HK-2 (cell line): Measurements from ENCODE around the gene ZDHHC5.

Source experiments
- DNase-seq: peaks from one replicate; pipeline ENCODE4 v3.0.0-alpha.2; 2018; ENCODE audit not compliant: unreplicated experiment

ZDHHC5 gene

DNA sequence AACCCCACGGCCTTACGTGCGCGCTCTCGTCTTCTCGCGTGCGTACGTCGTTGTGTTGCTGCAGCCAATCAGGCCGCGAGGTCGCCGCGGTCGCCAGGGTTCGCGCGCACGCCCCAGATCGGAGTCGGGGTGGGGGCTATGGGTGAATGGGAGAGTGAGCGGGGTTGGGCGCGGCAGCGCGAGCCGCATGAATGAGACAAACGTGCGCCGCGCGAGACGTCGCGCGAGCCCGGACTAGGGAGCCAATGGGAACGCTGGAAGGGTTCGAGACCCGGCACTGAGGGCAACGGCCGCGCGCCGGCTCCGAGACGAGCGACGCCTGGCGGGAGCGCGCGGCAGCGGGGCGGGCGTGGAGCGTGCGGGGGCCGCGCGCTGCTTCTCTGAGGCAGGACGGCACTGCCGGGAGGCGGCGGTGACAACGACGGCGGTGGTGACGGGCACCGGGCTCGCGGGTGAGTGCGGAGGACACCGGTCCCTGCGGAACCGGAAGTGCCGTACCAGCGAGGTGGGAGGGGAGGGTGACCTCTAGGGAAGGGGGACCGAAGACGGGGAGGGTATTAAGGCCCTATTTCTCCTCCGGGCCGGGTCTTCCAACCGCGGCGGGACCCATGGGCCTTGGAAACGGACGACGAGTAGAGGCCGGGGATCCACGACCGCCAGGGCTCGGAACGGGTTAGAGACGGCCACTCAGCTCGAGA is at the start of gene ZDHHC5:
Gene ZDHHC5 (plus strand): TSS at position 379 of the 698 bp plus-strand sequence. CDS start 4,977 bp downstream, outside the sequence.
- peak; percentile 98 for DNase-seq

GRCh38 chr11:57618438-57618837 is 49.5 kb upstream of the ZDHHC5 start:
- DNase-seq: no peak

- DNase-seq: no peak
These were observed 48.6 kb upstream of the ZDHHC5 start for GRCh38 chr11:57619331-57619730.

DNA sequence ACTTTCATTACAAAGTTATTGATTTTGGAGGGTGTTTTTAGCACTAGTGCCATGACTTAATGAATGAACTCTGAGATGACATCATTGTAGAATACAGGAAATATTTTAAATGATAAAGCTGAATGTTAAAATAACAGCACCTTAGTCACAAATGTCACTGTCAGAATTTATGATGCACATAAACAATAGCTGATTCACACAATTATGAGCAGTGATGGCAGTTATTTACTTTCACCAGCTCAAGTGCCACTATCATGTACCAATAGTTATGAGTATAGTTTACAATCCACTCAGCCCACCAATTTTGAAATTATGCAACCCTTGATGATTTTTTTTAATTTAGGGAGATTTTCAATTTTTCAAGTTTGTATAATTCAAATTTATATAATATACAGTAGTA is 47.4 kb upstream of the ZDHHC5 start:
- DNase-seq: no peak

GRCh38 chr11:57622263-57622662 is 45.7 kb upstream of the ZDHHC5 start:
- DNase-seq: no peak

- DNase-seq: no peak
These were observed 43.0 kb upstream of the ZDHHC5 start for GRCh38 chr11:57624864-57625263.

DNA sequence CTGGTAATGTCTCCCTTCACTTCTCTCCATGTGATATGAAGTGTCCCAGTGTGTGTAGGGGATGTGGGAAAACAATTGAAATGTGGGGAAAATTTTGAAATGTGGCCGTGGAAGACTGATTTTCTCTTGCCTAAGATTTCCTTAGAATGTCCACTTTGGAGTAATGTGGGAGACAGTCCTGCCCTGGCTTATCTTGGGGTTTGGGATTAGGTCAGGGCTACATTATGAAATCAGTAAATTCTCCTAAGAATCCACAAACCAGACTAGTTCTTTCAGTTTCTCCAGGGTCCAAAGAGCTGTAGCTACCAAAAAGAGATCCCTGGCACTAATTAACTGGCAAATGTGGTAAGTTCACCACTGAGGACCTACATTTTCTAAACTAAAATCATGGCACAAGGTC is 41.0 kb upstream of the ZDHHC5 start:
- no peak for DNase-seq

DNA sequence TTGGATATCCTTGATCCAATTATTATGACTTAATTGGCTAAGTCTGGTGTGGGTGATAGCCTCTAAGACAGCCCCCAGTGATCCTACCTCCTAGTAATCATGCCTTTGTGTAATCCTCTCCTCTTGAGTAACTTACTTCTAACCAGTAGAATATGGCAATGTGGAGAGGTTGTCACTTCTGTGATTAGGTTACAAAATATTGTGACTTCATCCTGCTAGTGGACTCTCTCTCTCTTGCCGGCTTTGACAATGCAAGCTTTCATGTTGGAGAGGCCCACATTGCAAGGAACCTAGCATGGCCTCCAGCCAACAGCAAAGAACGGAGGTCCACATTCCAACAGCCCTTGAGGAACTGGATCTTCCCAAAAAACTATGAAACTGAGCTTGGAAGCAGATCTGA is 37.7 kb upstream of the ZDHHC5 start:
- DNase-seq: no peak

DNA sequence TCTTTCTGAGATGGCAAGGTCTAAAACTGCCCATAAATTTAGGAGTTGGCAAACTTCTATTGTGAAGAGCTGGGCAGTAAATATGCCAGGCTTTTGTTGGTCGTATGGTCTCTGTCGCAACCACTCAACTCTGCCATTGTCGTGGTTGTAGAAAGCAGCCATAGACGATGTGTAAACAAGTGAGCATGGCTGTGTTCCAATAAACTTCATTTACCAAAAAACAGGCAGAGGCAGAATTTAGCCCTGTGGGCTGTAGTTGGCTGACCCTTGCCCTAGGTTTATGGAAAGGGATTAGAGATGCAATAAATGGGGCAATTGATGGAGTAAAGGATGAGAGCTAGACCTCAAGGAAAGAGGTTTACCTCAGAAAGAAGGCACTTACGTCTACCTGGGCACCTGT is 35.8 kb upstream of the ZDHHC5 start:
- no peak for DNase-seq

DNA sequence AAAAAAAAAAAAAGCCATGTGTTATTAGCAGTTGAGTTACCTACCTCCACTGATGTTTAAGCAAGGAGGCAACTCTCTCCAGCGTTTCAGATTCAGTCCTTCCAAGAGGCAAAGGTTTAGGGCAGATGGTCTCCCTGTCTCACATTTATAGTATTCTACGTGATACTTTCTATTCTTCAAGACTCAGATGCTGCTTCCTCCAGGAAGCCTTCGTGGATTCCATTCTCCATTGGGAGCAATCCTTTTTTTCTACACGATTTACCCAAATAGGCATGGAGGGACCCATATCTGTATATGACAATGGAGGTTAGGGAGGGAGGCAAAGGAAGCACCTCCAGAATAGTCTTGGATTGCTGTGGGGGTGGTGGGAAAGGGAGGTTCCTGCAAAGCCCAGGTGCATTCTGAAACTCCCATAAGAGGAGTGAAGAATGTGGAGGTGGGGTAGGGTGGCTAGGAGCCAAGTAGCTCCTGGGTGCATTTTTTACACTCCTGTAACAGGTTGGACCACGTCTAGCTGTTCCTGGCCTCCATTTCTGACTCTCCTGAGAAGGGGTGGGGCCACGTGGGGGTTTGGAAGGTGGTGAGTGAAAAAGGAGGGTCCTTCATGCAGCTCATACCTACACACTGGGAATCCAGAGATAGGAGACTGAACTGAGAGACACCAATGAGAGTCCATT is 34.4 kb upstream of the ZDHHC5 start:
- DNase-seq: no peak

DNA sequence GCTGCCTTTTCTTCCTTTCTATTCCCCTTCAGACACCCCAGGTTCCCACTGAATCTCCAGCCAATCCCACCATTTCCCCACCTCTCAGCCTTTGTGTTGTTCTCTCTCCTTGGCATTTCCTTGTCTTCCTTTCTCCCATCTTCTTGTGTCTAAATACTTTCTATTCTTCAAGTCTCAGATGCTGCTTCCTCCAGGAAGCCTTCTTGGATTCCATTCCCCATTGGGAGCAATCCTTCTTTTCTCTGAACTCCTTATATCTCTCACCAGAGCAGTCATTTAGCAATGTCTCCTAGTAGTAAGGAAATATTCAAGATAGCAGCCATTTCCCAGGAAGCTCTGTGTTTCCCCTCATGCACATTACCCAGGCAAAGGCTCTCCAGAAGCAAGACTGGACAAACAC is 33.6 kb upstream of the ZDHHC5 start:
- DNase-seq: no peak

DNA sequence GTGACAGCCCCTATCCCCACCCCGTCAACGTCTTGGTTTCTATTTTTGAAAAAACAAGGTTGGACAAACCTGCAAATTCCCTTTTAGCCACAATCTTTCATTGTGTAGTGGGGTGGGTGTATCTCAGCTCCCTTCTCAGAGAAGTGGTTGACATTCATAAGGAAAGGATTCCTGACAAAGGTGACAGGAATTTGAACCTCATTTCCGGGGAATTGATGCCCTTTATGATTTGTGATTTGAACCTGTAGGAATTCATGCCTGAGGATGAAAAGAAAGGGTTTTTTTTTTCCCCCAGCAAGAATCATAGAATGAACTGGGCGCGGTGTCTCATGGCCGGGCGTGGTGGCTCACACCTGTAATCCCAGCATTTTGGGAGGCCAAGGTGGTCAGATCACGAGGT is 32.7 kb upstream of the ZDHHC5 start:
- DNase-seq: no peak

DNA sequence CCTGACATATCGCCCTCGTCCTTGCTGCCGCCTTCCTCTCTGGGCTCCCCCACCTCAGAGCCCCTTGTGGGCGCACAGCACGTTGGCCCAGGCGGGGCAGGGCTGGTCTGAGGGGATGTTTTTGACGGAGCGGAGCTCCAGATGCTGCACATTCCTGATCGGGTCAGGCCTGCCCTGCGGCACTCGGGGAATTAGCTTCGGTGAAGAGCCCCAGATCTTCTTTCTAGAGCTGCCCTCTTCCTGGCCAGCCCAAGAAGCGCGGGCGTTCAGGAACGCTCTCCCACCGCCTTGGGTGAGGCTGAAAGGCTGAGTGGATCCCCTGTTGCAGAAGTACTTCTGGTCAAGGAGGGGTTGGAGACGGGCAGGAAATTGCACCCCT is 30.3 kb upstream of the ZDHHC5 start:
- no peak for DNase-seq

- DNase-seq: peak; percentile 65
These were observed 29.7 kb upstream of the ZDHHC5 start for GRCh38 chr11:57638005-57638781.

GRCh38 chr11:57638811-57639320 is 29.0 kb upstream of the ZDHHC5 start:
- no peak for DNase-seq

DNA sequence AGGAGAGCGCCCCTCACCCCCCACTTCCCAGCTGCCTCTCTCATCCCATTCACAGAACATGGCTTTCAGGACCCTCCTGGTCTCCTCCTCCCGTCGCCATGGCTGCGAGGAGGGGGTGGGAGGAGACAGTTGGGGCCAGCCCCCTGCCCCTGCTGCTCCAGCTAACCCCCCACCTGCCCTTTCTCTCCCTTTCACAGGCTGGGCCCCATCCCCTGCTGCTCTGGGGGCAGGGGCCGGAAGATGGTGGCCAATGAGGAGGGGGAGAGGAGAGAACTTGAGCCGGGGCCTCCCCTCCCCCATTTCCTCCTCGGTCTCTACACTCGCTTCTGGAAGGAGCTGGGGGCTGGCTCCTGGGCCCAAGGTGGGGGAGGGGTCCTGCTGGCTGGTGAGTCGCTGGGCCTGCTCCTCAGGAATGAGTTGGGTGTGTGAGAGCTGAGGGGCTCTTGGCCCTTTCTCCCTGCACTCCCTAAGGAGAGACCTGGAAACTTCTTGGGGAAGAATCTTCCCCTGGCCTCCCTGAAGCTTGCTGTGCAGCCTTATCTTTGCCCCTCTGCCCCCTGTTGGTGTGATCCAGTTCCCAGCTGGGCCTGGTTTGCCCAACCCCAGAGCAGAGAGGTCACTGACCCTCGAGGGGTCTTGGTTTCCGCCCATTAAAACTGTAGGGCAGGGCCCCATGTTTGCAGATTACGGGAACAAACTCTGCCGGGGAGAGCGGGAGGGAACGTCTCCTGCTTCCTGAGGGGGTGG is 28.4 kb upstream of the ZDHHC5 start:
- DNase-seq: peak; percentile 57

DNA sequence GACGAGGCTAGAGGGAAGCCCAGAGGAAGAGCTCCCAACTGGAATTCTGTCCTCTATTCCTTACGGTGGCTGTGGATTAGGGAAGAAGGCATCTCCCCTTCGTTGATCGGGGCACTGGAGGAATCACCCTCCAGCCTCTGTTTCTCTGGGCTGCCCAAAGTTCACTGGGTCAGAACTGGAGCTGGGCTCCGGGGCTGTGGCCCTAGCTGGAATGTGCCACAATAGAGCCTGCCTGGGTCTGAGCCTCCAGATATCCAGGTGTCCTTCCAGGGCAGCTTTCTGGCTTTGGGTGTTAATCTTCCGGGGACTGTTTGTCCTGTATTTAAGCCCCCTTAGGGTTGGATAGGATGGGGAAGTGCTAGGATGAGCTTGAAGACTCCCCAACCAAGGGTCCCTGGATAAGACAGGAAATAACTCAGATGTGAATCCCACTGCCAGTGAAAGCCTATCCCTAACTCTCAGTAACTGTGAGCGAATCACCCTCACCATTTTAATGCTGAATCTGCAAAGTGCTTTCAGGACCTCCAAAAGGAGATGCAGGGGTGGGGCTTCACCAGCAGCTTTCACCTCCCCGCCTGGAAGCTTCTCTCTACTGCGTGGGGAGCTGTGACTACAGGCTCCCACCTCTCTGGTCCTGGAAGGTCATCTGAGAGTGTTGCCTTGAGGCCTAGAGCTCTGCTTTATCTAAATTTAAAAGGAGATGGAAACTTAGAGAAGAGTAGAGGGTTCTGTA is 27.7 kb upstream of the ZDHHC5 start:
- no peak for DNase-seq

DNA sequence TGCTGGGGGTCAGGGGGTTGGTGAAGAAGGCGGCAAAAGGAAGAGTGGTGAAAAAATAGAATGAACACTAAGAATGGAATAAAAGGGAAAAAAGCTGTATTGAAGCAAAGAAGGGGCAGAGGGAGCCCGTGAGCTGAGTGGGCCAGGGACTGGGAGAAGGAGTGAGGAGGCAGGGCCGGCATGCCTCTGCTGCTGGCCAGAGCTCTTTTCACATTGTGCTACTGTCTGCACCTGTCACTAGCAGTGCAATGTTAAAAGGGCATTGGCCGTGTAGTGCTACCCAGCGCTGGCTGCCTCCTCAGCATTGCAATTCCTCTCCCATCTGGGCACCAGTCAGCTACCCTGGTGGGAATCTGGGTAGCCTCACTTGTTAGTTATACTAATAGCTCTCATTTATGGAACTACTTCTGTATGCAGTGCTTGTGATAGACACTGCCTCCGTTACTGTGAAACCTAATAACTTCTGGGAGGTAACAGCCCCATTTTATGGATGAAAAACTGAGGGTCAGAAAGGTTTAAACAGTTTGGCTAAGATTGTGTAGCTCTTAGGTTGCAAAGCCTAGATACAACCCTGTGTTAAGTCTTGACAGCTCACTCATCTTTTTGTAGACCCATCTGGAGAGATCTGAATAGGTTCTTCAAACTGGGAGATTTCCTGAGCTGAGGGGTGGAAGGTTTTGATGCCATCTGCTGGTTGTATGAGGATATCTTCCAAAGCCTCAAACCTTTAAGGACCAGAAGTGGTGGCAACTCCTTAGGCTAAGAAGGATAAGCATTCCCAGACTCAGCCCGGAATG is 26.7 kb upstream of the ZDHHC5 start:
- no peak for DNase-seq

DNA sequence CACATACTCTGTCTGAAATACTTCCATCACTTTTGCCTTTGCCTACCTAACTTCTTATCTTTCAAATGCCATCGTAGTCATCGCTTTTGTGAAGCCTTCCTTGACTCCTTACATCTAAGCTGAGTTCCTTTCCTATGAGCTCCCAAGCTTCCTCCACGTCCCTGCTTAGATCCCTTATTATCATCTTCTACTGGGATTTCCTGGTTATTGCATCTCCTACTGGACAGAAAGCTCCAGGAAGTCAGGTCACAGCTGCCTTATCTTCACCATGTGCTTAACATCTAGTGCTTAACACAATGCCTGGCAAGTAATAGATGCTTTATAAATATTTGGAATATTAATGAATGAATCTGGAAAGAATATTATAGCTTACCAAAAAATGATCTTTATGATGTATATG is 24.1 kb upstream of the ZDHHC5 start:
- DNase-seq: no peak
